Heart left ventricle (tissue), 16 donors: ENCODE data around the gene LINGO3. TPM values are rescaled to one million over a fixed set of nuclear protein-coding genes. Genes with fewer than 3 reads are reported as not detected.

ENCODE experiments used
- ATAC-seq, 4 donors: fragments of 200-7000 bp; cut with Tn5 transposase; one replicate each; pipeline ENCODE4 v1.9.1; 2020 to 2022; ENCODE audit warnings: moderate library complexity in 4 of 4, mild to moderate bottlenecking in 3 of 4, moderate number of reproducible peaks in 1 of 4
- DNase-seq, 5 donors: peaks; one replicate each; pipeline ENCODE4 v3.0.0-alpha.2; 2020
- H3K27ac ChIP-seq, 12 donors: fragments of 200-600 bp; sonication (generic) in 4 of 12; one replicate each; pipeline versions ENCODE4 v1.5.0 to v1.8.0; 2016 to 2022; ENCODE audit warnings: mild to moderate bottlenecking in 2 of 12
- H3K27me3 ChIP-seq, 9 donors: fragments of 200-600 bp; sonication (generic) in 2 of 9; one replicate each; pipeline versions ENCODE4 v1.5.1 to v1.8.0; 2016 to 2022; ENCODE audit warnings: mild to moderate bottlenecking in 3 of 9
- H3K36me3 ChIP-seq, 9 donors: fragments of 200-600 bp; sonication (generic) in 2 of 9; one replicate each; pipeline versions ENCODE4 v1.5.0 to v1.8.0; 2018 to 2022; ENCODE audit warnings: mild to moderate bottlenecking in 2 of 9
- H3K4me1 ChIP-seq, 12 donors: fragments of 200-600 bp; sonication (generic) in 4 of 12; one replicate each; pipeline versions ENCODE4 v1.5.0 to v1.8.0; 2016 to 2022; ENCODE audit warnings: mild to moderate bottlenecking in 3 of 12
- H3K4me3 ChIP-seq, 12 donors: fragments of 200-600 bp; sonication (generic) in 4 of 12; one replicate each; pipeline versions ENCODE4 v1.5.0 to v1.8.0; 2017 to 2022; ENCODE audit warnings: mild to moderate bottlenecking in 9 of 12, moderate library complexity in 4 of 12
- H3K9me3 ChIP-seq, 12 donors: fragments of 200-600 bp; sonication (generic) in 4 of 12; one replicate each; pipeline versions ENCODE4 v1.5.0 to v1.8.0; 2016 to 2022; ENCODE audit warnings: mild to moderate bottlenecking in 1 of 12
- CTCF ChIP-seq, 12 donors: fragments of 200-600 bp; sonication (generic) in 4 of 12; IDR thresholded peaks; one replicate each; pipeline versions ENCODE4 v1.5.0 to v1.8.0; 2018 to 2022; ENCODE audit warnings: antibody characterized with exemption in 12 of 12, mild to moderate bottlenecking in 5 of 12
- POLR2A ChIP-seq, 2 donors: fragments of 450-650 bp; IDR thresholded peaks; one replicate each; pipeline ENCODE4 v1.6.1; 2017; ENCODE audit warnings: antibody characterized with exemption in 2 of 2, mild to moderate bottlenecking in 2 of 2, moderate library complexity in 2 of 2
- WGBS, 4 donors: extraction: QIAGEN DNeasy Blood & Tissue Kit in 2 of 4; methylation state at CpG; one replicate each; pipeline versions ENCODE4 v1.1.5 to v1.1.7; 2013 to 2018; 5-methylcytosine and 5-hydroxymethylcytosine counted together
- intact Hi-C, 10 donors: fragments of 100-400 bp; cut with DNase I; formaldehyde crosslinking; loops; one replicate each; pipeline versions ENCODE4 v1.11.1 to v1.14.2; 2022
- polyA plus RNA-seq, 2 donors: library from polyadenylated mRNA; stranded (reverse); fragments of 200-250 nt; gene quantifications; one replicate each; pipeline ENCODE4 v1.2.3, GENCODE V29; 2013
- total RNA-seq, 9 donors: library from RNA; depleted of rRNA in 2 of 9; stranded (reverse); fragments of >200 nt in 2 of 9; fragmentation: NEBNext Ultra II Directional in 3 of 9; extraction: Animal tissue kit (Norgen Biotek cat#: 25700) in 3 of 9; gene quantifications; one replicate each; pipeline versions ENCODE4 v1.1.0 to v1.2.4, GENCODE V29; 2016 to 2023
- donor health status: ischemic (EF 13 %, LVEDD 7.1; RV severe dilation, severe dysfunction).
- donor health status: healthy with polysubstance abuse.
- donor health status: DM: no; HTN: yes; CAD: no.
- donor health status: DM: no; HTN: no; CAD: no.
- donor health status: ischemic (EF 25% LVEDD 6.9; RV normal size, moderate dysfunction).
- donor health status: ischemic (EF 25% LVEDD 5.7; RV mildly dilated, moderate dysfunction).
- donor health status: healthy.
- donor health status: DM: yes; HTN: yes; CAD: no.
- donor health status: ischemic (EF 35%, LVEDD 5.7; RV mildly dilated, moderate dysfunction).
- donor health status: nonischemic (EF 11% LVEDD 7.7; RV severe dilation, severe dysfunction).
- donor health status: DM: yes; HTN: yes; CAD: no.
- donor health status: PGD.
- donor health status: ischemic (EF 29% LVEDD 5.4; RV normal size, mild dysfunction).
- donor health status: nonischemic (EF 23%, LVEDD 6.1; RV moderate dilation, normal function).

The LINGO3 gene
- total and polyA plus RNA-seq, 11 donors, result 0.50 TPM; not detected in 10

- Histone ChIP-seq H3K4me1 (peaks cover 5 to 63% (median 46%) of the 10 kb centered on the region in 12 donors), H3K27ac (no peak overlapping the region), H3K4me3 (no peak overlapping the region), H3K9me3 (no peaks in the 10 kb centered on the region), H3K36me3 (peaks cover 0 to 4% (median 0%) of the 10 kb centered on the region in 9 donors), H3K27me3 (no peaks in the 10 kb centered on the region)
- intact Hi-C loops, result no loop called here
- no peak for TF ChIP-seq POLR2A (IDR thresholded peaks at IDR 0.05)
- TF ChIP-seq CTCF (IDR thresholded peaks at IDR 0.05), result no peak
- ATAC-seq, result no peak
- WGBS, 4 donors, result 77 to 82% (median 79%) methylated on average over 20 of the region's 20 CpGs
- DNase-seq, result no peak
These were observed 22.8 kb upstream of the LINGO3 start for GRCh38 chr19:2330632-2331284.

GRCh38 chr19:2330255-2330631 lies 22.3 kb upstream of the LINGO3 start:
- no peak for DNase-seq
- TF ChIP-seq CTCF (IDR thresholded peaks at IDR 0.05) (no peak), POLR2A (IDR thresholded peaks at IDR 0.05) (no peak)
- Histone ChIP-seq H3K9me3 (no peaks in the 10 kb centered on the region), H3K36me3 (peaks cover 0 to 6% (median 0%) of the 10 kb centered on the region in 9 donors), H3K4me1 (peaks cover 5 to 63% (median 46%) of the 10 kb centered on the region in 12 donors), H3K27ac (no peak overlapping the region), H3K4me3 (no peak overlapping the region), H3K27me3 (no peaks in the 10 kb centered on the region)
- ATAC-seq, result no peak
- 73 to 84% (median 83%) methylated on average over 10 of the region's 10 CpGs for WGBS, 4 donors
- intact Hi-C loops, result no loop called here

GRCh38 chr19:2329501-2329916 lies 21.6 kb upstream of the LINGO3 start:
- H3K4me1 ChIP-seq, result peaks cover 5 to 63% (median 46%) of the 10 kb centered on the region in 12 donors
- ATAC-seq (no peak), DNase-seq (no peak)
- no peaks in the 10 kb centered on the region for H3K9me3 ChIP-seq
- H3K27ac ChIP-seq, result peak overlapping the region in 1 of 12 donors; percentile 87
- H3K4me3 ChIP-seq, result peak overlapping the region; percentile 73 to 100 (median 98)
- peaks cover 0 to 13% (median under 1%) of the 10 kb centered on the region in 9 donors for H3K36me3 ChIP-seq
- TF ChIP-seq CTCF (IDR thresholded peaks at IDR 0.05) (no peak), POLR2A (IDR thresholded peaks at IDR 0.05) (no peak)
- no peaks in the 10 kb centered on the region for H3K27me3 ChIP-seq
- intact Hi-C loops, result loop anchor here in 2 of 10 donors (5.0 kb wide), 2 partner anchors 177 to 312 kb away; partner anchors contain the start of genes AP3D1 (in 1 of the 2) and BTBD2 (in 1 of the 2)
- WGBS, 4 donors, result 57 to 68% (median 61%) methylated on average over 13 of the region's 13 CpGs

- DNase-seq (no peak), ATAC-seq (peak in 1 of 4 donors; percentile 4)
- Histone ChIP-seq H3K36me3 (peaks cover 0 to 17% (median 5%) of the 10 kb centered on the region in 9 donors), H3K9me3 (no peaks in the 10 kb centered on the region), H3K27ac (peak overlapping the region in 9 of 12 donors; percentile 65 to 90 (median 81)), H3K4me3 (peak overlapping the region; percentile 73 to 100 (median 98)), H3K4me1 (peaks cover 5 to 63% (median 46%) of the 10 kb centered on the region in 12 donors), H3K27me3 (no peaks in the 10 kb centered on the region)
- WGBS, 4 donors, result 1 to 3% (median 2%) methylated on average over 8 to 16 of the region's 16 CpGs
- TF ChIP-seq CTCF (IDR thresholded peaks at IDR 0.05) (no peak), POLR2A (IDR thresholded peaks at IDR 0.05) (no peak)
- intact Hi-C loops, result loop anchor here in 2 of 10 donors (5.0 kb wide), 2 partner anchors 177 to 312 kb away; partner anchors contain the start of genes AP3D1 (in 1 of the 2) and BTBD2 (in 1 of the 2)
These were observed 21.2 kb upstream of the LINGO3 start for GRCh38 chr19:2329149-2329478.
